A673 (cell line): ENCODE data around the gene DDX39A. TPM values are rescaled to one million over a fixed set of nuclear protein-coding genes. Genes with fewer than 3 reads are reported as not detected.
"Not testable (repeated sequence)": the region's sequence is repeated elsewhere in the genome, so short reads cannot be mapped to it uniquely, and the experiment has no call there.

Source experiments
- BruUV-seq: library from RNA; stranded (reverse); fragments of 400-500 nt; replicated peaks from 2 replicates; lab custom pipeline; 2021; lab: Mats Ljungman, UMichigan
- CTCF ChIA-PET: fragments of 300-600 bp; sonication (Branson Sonifier 250); formaldehyde crosslinking; loops from one replicate; lab custom pipeline; 2022; ENCODE audit warnings: antibody characterized with exemption; lab: Charles Lee
- POLR2A ChIA-PET: fragments of 300-600 bp; sonication (Branson Sonifier 250); formaldehyde crosslinking; loops from one replicate; lab custom pipeline; 2022; ENCODE audit warnings: antibody characterized with exemption; ENCODE audit not compliant: low non-redundant PET; lab: Charles Lee
- DNase-seq: peaks from one replicate; pipeline ENCODE4 v3.0.0-alpha.2; 2015; ENCODE audit warnings: low spot score
- H3K27ac ChIP-seq: fragments of 200-600 bp; sonication (generic); 2 replicates; pipeline ENCODE4 v1.5.1; 2016; ENCODE audit warnings: mixed run types, low read depth, mild to moderate bottlenecking, mixed read lengths, antibody characterized with exemption, low read length; ENCODE audit not compliant: poor library complexity, severe bottlenecking
- H3K27me3 ChIP-seq: fragments of 200-600 bp; sonication (generic); replicated peaks from 2 replicates; pipeline ENCODE4 v1.6.1; 2017; ENCODE audit warnings: mixed run types, low read depth, mild to moderate bottlenecking, mixed read lengths, antibody characterized with exemption, low read length; ENCODE audit not compliant: insufficient read depth, poor library complexity
- H3K36me3 ChIP-seq: fragments of 200-600 bp; sonication (generic); 2 replicates; pipeline ENCODE4 v1.6.1; 2016; ENCODE audit warnings: mixed run types, mild to moderate bottlenecking, mixed read lengths, antibody characterized with exemption, low read length; ENCODE audit not compliant: insufficient read depth, poor library complexity, severe bottlenecking
- H3K4me1 ChIP-seq: fragments of 200-600 bp; sonication (generic); 2 replicates; pipeline ENCODE4 v1.6.1; 2017; ENCODE audit warnings: mixed run types, mild to moderate bottlenecking, mixed read lengths, antibody characterized with exemption, low read length; ENCODE audit not compliant: insufficient read depth, poor library complexity, severe bottlenecking
- H3K4me3 ChIP-seq: fragments of 200-600 bp; sonication (generic); 2 replicates; pipeline ENCODE4 v1.5.1; 2016; ENCODE audit warnings: low read depth, mixed run types, mild to moderate bottlenecking, mixed read lengths, low read length; ENCODE audit not compliant: poor library complexity, severe bottlenecking
- H3K9me3 ChIP-seq: fragments of 200-600 bp; sonication (generic); 2 replicates; pipeline ENCODE4 v1.6.1; 2016; ENCODE audit warnings: mixed run types, low read depth, mild to moderate bottlenecking, mixed read lengths, antibody characterized with exemption, low read length; ENCODE audit not compliant: poor library complexity, severe bottlenecking
- EZH2 ChIP-seq: fragments of 200-600 bp; sonication (generic); IDR thresholded peaks from 2 replicates; pipeline ENCODE4 v1.6.1; 2017; ENCODE audit warnings: borderline replicate concordance, low read depth, mild to moderate bottlenecking, mixed read lengths, antibody characterized with exemption, low read length; ENCODE audit not compliant: poor library complexity, severe bottlenecking
- intact Hi-C: fragments of 100-400 bp; cut with micrococcal nuclease; formaldehyde crosslinking; loops from one replicate; pipeline ENCODE4 v1.10.0; 2022; ENCODE audit not compliant: unreplicated experiment
- total RNA-seq: library from RNA; stranded (reverse); gene quantifications from 2 replicates; pipeline ENCODE4 v1.2.3, GENCODE V29; 2021
- TF ChIP-seq, protein P1 (sequence below): fragments of 300-800, 200-600 bp; sonication (generic); conservative IDR thresholded peaks from 2 replicates; pipeline ENCODE4 v1.5.1; 2017; ENCODE audit warnings: low read depth, mild to moderate bottlenecking, antibody characterized with exemption, low read length, moderate library complexity, mixed read lengths

DDX39A gene
- total RNA-seq, 1 experiment from 2014 or later = 223 TPM

DNA sequence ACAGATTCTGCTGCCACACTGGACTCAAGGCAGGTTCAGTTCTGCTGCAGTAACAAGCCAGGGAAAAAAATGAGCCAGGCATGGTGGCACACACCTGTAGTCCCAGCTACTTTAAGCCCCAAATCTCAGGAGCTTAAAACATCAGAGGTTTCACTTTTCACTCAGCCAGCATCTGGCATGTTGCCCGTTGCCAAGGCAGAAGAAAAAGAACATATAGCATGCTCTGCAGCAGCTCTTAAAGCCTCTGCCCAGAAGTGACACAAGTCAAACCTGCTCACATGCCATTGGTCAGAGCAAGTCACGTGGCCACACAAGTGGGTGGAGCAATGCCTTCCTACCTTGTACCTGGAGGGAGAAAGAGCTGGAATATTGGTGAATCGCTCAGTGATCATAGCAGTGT lies 52.6 kb downstream of the DDX39A start:
- CTCF ChIA-PET = no interaction called here

GRCh38 chr19:14364098-14364443 lies 55.1 kb downstream of the DDX39A start:
- H3K9me3 ChIP-seq, POLR2A ChIA-PET, DNase-seq, H3K27me3 ChIP-seq, CTCF ChIA-PET, BruUV-seq, H3K27ac ChIP-seq, H3K4me3 ChIP-seq, H3K36me3 ChIP-seq: not testable (repeated sequence)
- H3K4me1 ChIP-seq = peaks cover 16% of the 10 kb centered on the region
- intact Hi-C loops = loop anchor here (5.0 kb wide), 1 partner anchor 113 kb away; the partner anchor contains the start of gene PTGER1

More for the DNA sequence above, 52.6 kb downstream of the DDX39A start:
- POLR2A ChIA-PET = interaction anchor here (0.6 to 0.7 kb wide), 2 partner anchors 17 to 51 kb away, joined by 6 to 10 read pairs; no protein-coding TSS in a partner anchor
- TF ChIP-seq, protein P1, sequence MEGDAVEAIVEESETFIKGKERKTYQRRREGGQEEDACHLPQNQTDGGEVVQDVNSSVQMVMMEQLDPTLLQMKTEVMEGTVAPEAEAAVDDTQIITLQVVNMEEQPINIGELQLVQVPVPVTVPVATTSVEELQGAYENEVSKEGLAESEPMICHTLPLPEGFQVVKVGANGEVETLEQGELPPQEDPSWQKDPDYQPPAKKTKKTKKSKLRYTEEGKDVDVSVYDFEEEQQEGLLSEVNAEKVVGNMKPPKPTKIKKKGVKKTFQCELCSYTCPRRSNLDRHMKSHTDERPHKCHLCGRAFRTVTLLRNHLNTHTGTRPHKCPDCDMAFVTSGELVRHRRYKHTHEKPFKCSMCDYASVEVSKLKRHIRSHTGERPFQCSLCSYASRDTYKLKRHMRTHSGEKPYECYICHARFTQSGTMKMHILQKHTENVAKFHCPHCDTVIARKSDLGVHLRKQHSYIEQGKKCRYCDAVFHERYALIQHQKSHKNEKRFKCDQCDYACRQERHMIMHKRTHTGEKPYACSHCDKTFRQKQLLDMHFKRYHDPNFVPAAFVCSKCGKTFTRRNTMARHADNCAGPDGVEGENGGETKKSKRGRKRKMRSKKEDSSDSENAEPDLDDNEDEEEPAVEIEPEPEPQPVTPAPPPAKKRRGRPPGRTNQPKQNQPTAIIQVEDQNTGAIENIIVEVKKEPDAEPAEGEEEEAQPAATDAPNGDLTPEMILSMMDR = no peak
- TF ChIP-seq EZH2 = no peak
- Histone ChIP-seq H3K36me3 (no peaks in the 10 kb centered on the region), H3K27ac (no peak overlapping the region), H3K27me3 (no peaks in the 10 kb centered on the region), H3K4me3 (no peak overlapping the region), H3K9me3 (no peaks in the 10 kb centered on the region), H3K4me1 (peaks cover 22% of the 10 kb centered on the region)
- intact Hi-C loops = no loop called here
- BruUV-seq = no TSS peak
- DNase-seq = peak; percentile 82

- TF ChIP-seq, protein P1 = no peak
- TF ChIP-seq EZH2 = no peak
- DNase-seq = peak; percentile 86
- intact Hi-C loops = loop anchor here (5.0 kb wide), 1 partner anchor 114 kb away; the partner anchor contains the start of gene PTGER1
- ChIA-PET POLR2A (no interaction called here), CTCF (no interaction called here)
- Histone ChIP-seq H3K27me3 (no peaks in the 10 kb centered on the region), H3K4me1 (peaks cover 16% of the 10 kb centered on the region), H3K27ac (peak overlapping the region; percentile 75), H3K36me3 (no peaks in the 10 kb centered on the region), H3K4me3 (peak overlapping the region; percentile 26), H3K9me3 (no peaks in the 10 kb centered on the region)
- BruUV-seq = no TSS peak
Measured at GRCh38 chr19:14363183-14364097, 55.7 kb downstream of the DDX39A start.
